ENCODE measurements around the gene OR11H7.
"Not testable (repeated sequence)": the region's sequence is repeated elsewhere in the genome, so short reads cannot be mapped to it uniquely, and the experiment has no call there.

GRCh38 chr14:20264361-20264760, 35.6 kb downstream of the OR11H7 start:
- TF ChIP-seq POLR2AphosphoS5 (IDR thresholded peaks at IDR 0.05; ENCODE audit: borderline replicate concordance, low read depth, low read length); EZH2 (IDR thresholded peaks at IDR 0.05): not testable (repeated sequence)

Measured in SK-N-MC (cell line).